OCI-LY3 (cell line): ENCODE results near the gene CACNA1I.

ENCODE experiments used
- H2AFZ ChIP-seq: fragments of 200-600, 300-600 bp; shearing (Covaris generic); 2 replicates; pipeline ENCODE4 v1.6.0; 2014; ENCODE audit warnings: antibody characterized with exemption, low read depth, low read length
- H3K27ac ChIP-seq: fragments of 200-600, 300-600 bp; sonication (generic); 2 replicates; pipeline ENCODE4 v1.5.1; 2014; ENCODE audit warnings: mild to moderate bottlenecking, low read length, moderate library complexity, mixed read lengths
- H3K27me3 ChIP-seq: fragments of 200-600, 300-600 bp; sonication (generic); 2 replicates; pipeline ENCODE4 v1.6.1; 2014; ENCODE audit warnings: low read depth, low read length, mixed read lengths
- H3K36me3 ChIP-seq: fragments of 200-600, 300-600 bp; sonication (generic); replicated peaks from 2 replicates; pipeline ENCODE3; 2014; ENCODE audit warnings: low read depth, low read length, mixed read lengths
- H3K4me1 ChIP-seq: fragments of 300-600, 200-600 bp; sonication (generic); 2 replicates; pipeline ENCODE4 v1.6.1; 2014; ENCODE audit warnings: low read length, mixed read lengths
- H3K4me2 ChIP-seq: fragments of 200-600, 300-600 bp; sonication (generic); 2 replicates; pipeline ENCODE4 v1.6.1; 2014; ENCODE audit warnings: low read length, mixed read lengths
- H3K4me3 ChIP-seq: fragments of 300-600, 200-600 bp; sonication (generic); 2 replicates; pipeline ENCODE4 v1.5.1; 2014; ENCODE audit warnings: antibody characterized with exemption, mild to moderate bottlenecking, low read length, moderate library complexity
- H3K79me2 ChIP-seq: fragments of 300-600, 200-600 bp; shearing (Covaris generic); 2 replicates; pipeline ENCODE4 v1.6.1; 2014; ENCODE audit warnings: mild to moderate bottlenecking, low read length, mixed read lengths
- H3K9ac ChIP-seq: fragments of 300-600, 200-600 bp; shearing (Covaris generic); 2 replicates; pipeline ENCODE4 v1.6.0; 2014; ENCODE audit warnings: mild to moderate bottlenecking, low read length, moderate library complexity
- H3K9me3 ChIP-seq: fragments of 200-600, 300-600 bp; shearing (Covaris generic); 2 replicates; pipeline ENCODE4 v1.6.1; 2014; ENCODE audit warnings: low read length, mixed read lengths; ENCODE audit not compliant: insufficient read depth
- H4K20me1 ChIP-seq: fragments of 200-600, 300-600 bp; sonication (generic); 2 replicates; pipeline ENCODE4 v1.6.1; 2016; ENCODE audit warnings: low read length, mixed read lengths; ENCODE audit not compliant: insufficient read depth
- EZH2phosphoT487 ChIP-seq: fragments of 200-600 bp; shearing (Covaris generic); IDR thresholded peaks from 2 replicates; pipeline ENCODE4 v1.6.1; 2018; ENCODE audit warnings: antibody characterized with exemption, mixed run types, low read depth
- TF ChIP-seq, protein P1 (sequence below): fragments of 200-600, 300-600 bp; sonication (generic); IDR thresholded peaks from 2 replicates; pipeline ENCODE4 v1.5.1; 2014; ENCODE audit warnings: antibody characterized with exemption, low read length, low read depth

CACNA1I gene

DNA sequence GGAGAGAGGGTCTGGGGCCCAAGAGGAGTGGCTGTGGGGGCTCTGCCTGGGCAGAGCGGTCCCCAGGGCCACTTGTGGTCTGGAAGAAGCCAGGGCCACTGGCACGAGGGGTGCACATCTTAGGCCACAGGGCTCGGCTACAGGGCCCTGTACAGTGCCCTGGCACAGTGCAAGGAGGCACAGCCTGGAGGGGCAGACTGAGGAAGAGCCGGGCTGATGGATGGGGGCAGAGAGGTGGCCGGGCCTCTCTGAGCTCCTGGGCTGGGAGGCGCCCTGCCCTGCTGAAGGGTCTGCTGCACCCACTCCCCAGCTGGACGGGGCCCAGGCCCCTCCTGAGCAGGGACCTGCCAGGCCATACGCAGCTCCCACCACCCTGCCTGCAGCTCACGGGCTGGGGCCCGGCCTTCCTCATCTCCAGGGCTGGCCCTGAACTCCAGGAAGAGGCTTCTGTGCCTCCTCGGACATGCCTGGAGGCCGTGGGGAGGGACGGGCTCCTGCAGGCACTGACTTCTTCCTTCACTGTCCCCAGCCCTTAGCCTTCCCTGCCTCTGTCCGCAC lies 123.5 kb downstream of the CACNA1I start:
- Histone ChIP-seq H3K4me2 (no peak overlapping the region), H3K4me3 (no peak overlapping the region), H3K9me3 (no peaks in the 10 kb centered on the region), H3K36me3 (no peaks in the 10 kb centered on the region), H3K27ac (no peak overlapping the region), H3K4me1 (no peaks in the 10 kb centered on the region), H3K79me2 (no peaks in the 10 kb centered on the region), H3K9ac (no peak overlapping the region), H2AFZ (no peak overlapping the region), H4K20me1 (no peaks in the 10 kb centered on the region), H3K27me3 (peaks cover 11% of the 10 kb centered on the region; the same call in 1 of the 2 replicates)
- TF ChIP-seq, protein P1, sequence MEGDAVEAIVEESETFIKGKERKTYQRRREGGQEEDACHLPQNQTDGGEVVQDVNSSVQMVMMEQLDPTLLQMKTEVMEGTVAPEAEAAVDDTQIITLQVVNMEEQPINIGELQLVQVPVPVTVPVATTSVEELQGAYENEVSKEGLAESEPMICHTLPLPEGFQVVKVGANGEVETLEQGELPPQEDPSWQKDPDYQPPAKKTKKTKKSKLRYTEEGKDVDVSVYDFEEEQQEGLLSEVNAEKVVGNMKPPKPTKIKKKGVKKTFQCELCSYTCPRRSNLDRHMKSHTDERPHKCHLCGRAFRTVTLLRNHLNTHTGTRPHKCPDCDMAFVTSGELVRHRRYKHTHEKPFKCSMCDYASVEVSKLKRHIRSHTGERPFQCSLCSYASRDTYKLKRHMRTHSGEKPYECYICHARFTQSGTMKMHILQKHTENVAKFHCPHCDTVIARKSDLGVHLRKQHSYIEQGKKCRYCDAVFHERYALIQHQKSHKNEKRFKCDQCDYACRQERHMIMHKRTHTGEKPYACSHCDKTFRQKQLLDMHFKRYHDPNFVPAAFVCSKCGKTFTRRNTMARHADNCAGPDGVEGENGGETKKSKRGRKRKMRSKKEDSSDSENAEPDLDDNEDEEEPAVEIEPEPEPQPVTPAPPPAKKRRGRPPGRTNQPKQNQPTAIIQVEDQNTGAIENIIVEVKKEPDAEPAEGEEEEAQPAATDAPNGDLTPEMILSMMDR, result no peak
- TF ChIP-seq EZH2phosphoT487, result no peak

DNA sequence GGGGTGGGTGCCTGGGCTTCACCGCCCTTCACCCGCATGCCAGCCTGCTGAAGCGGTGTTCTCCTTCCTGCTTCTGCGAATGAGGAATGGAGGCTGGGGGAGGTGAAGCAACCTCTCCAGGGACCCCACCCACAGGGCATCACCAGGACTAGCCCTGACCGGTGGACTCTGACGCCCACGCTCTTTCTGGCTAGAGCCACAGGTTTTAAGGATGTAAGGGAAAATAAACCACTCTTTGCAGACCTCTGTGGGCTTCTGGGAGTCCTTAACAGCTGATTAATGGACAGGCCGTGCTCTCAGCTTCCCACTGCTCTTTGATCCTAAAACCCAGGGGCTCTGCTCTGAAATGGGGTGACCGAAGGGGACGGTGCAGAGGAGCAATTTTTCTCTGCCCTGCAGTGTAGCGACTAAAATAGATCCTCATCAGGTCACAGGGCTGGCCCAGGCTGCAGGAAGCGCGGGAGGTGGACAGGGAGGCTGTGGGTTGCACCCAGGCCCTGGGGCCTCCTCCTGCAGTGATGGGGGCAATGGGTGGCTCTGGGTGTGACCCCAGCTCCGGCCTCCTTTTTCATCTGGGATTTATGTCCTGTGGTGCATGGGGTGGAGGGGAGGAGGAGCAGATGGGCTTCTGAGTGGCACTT lies 127.4 kb downstream of the CACNA1I start:
- H2AFZ ChIP-seq, result no peak overlapping the region
- H3K79me2 ChIP-seq, result no peaks in the 10 kb centered on the region
- H3K36me3 ChIP-seq, result no peaks in the 10 kb centered on the region
- H4K20me1 ChIP-seq, result no peaks in the 10 kb centered on the region
- H3K4me2 ChIP-seq, result no peak overlapping the region
- no peak overlapping the region for H3K9ac ChIP-seq
- H3K27ac ChIP-seq, result no peak overlapping the region
- peaks cover 27% of the 10 kb centered on the region for H3K27me3 ChIP-seq
- no peaks in the 10 kb centered on the region for H3K4me1 ChIP-seq
- no peak for TF ChIP-seq EZH2phosphoT487
- TF ChIP-seq, protein P1, result no peak
- H3K4me3 ChIP-seq, result no peak overlapping the region
- H3K9me3 ChIP-seq, result no peaks in the 10 kb centered on the region

DNA sequence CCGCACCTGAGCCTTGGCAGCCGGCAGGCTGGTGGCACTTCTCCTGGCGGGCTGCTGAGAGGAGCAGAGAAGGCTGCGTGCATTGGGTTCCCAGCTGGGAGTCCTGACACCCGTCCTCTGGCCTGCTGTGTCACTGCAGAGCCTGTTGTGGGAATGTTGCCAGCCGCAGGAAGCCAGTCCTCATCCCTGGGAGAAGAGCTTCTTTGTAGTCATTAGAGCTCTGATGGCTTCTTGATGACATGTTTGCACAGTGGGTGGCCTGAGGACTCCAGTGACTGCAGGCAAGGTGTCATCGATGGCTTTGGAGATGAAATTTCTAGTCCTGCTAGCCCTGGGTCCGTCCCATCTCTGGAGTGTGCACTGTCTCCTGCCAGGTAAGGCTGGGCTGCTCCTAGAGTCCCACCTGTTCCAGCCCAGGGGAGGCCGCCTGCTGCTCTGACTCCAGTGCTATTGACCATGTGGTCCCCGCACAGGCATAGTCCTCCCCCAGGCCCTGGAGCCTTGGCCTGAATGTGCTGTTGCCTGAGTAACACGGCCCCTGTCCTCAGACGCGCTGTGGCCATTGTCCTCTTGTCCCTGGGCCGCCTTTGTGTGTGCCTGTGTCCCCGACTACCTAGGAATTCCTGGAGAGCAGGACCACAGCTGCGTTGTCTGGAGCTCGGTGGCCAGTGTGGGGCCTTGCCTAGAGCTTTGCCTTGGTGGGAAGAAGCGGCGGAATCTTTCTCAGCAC lies 129.2 kb downstream of the CACNA1I start:
- Histone ChIP-seq H3K4me2 (no peak overlapping the region), H3K27ac (no peak overlapping the region), H3K9me3 (no peaks in the 10 kb centered on the region), H3K4me1 (no peaks in the 10 kb centered on the region), H2AFZ (no peak overlapping the region), H3K9ac (no peak overlapping the region), H3K36me3 (no peaks in the 10 kb centered on the region), H3K4me3 (no peak overlapping the region), H4K20me1 (no peaks in the 10 kb centered on the region), H3K27me3 (peaks cover 25% of the 10 kb centered on the region), H3K79me2 (no peaks in the 10 kb centered on the region)
- TF ChIP-seq, protein P1, result no peak
- TF ChIP-seq EZH2phosphoT487, result no peak

DNA sequence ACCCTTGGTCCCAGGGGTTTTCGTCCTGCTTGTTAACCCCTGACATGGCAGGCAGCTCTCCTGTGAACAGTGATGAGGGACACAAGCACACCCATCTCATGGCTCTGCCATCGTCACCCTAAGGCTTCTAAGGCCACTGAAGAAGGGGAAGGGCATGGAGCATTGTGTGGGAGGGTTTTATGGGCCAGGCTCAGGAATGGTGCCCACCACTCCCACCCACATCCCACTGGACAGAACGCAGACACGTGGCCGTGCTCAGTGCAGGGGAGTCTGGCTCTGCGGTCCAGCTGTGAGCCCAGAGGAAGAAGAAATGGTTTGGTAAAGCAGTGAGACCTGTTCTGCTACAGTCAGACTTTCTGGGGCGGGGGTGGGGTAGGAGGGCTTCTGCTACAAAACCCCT lies 130.0 kb downstream of the CACNA1I start:
- Histone ChIP-seq H3K9ac (no peak overlapping the region), H3K27ac (no peak overlapping the region), H3K36me3 (no peaks in the 10 kb centered on the region), H3K27me3 (peaks cover 23% of the 10 kb centered on the region), H3K4me1 (no peaks in the 10 kb centered on the region), H3K4me3 (no peak overlapping the region), H3K4me2 (no peak overlapping the region), H2AFZ (no peak overlapping the region), H3K9me3 (no peaks in the 10 kb centered on the region), H4K20me1 (no peaks in the 10 kb centered on the region), H3K79me2 (no peaks in the 10 kb centered on the region)
- TF ChIP-seq EZH2phosphoT487, result no peak
